ENCODE results near the gene PRSS35.

- TF ChIP-seq CTCF (conservative IDR thresholded peaks at IDR 0.05) (no peak), ZFX (IDR thresholded peaks at IDR 0.05) (no peak)
Measured at GRCh38 chr6:83511266-83511665, 1.1 kb upstream of the PRSS35 start.

All from C4-2B (cell line).